Measurements from ENCODE around the gene ZNF326.

DNA sequence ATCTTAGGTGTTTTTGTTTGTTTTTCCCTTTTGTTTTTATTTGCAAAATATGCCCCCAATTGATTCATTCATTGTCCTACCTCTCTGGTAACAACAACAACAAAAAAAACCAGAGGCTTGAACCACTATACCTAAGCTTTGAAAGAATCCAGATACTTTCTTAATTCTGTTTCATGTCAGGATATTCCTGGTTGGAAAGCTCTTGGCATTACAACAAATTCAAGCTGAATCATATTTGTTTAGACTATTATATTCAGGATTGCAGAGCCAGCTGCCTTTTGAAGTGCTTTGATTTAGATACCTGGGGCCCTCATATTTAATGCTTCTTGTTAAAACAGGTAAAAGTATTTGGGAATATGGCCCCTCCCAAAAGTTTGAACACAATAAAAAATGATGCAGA lies 22.9 kb upstream of the ZNF326 start:
- TF ChIP-seq, protein P1, sequence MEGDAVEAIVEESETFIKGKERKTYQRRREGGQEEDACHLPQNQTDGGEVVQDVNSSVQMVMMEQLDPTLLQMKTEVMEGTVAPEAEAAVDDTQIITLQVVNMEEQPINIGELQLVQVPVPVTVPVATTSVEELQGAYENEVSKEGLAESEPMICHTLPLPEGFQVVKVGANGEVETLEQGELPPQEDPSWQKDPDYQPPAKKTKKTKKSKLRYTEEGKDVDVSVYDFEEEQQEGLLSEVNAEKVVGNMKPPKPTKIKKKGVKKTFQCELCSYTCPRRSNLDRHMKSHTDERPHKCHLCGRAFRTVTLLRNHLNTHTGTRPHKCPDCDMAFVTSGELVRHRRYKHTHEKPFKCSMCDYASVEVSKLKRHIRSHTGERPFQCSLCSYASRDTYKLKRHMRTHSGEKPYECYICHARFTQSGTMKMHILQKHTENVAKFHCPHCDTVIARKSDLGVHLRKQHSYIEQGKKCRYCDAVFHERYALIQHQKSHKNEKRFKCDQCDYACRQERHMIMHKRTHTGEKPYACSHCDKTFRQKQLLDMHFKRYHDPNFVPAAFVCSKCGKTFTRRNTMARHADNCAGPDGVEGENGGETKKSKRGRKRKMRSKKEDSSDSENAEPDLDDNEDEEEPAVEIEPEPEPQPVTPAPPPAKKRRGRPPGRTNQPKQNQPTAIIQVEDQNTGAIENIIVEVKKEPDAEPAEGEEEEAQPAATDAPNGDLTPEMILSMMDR (IDR thresholded peaks at IDR 0.05): no peak
- TF ChIP-seq POLR2A (IDR thresholded peaks at IDR 0.05): no peak

Measured in adrenal gland (tissue), 5 donors.